SU-DHL-6 (cell line): ENCODE data around the gene CIP2A.

Experiments used
- H2AFZ ChIP-seq: fragments of 200-600 bp; sonication (generic); 2 replicates; pipeline ENCODE4 v1.6.1; 2014; ENCODE audit warnings: low read depth, mild to moderate bottlenecking, moderate library complexity, mixed read lengths, antibody characterized with exemption, low read length; ENCODE audit not compliant: severe bottlenecking
- H3F3A ChIP-seq: fragments of 200-600 bp; shearing (Covaris generic); 2 replicates; pipeline ENCODE4 v1.6.0; 2016; ENCODE audit warnings: antibody characterized with exemption, mild to moderate bottlenecking; ENCODE audit not compliant: insufficient read depth
- H3K27ac ChIP-seq: fragments of 200-600 bp; sonication (generic); 2 replicates; pipeline ENCODE4 v1.5.1; 2016; ENCODE audit warnings: low read depth, mild to moderate bottlenecking, low read length, moderate library complexity, mixed read lengths
- H3K27me3 ChIP-seq: fragments of 200-600 bp; sonication (generic), shearing (Covaris generic); 2 replicates; pipeline ENCODE4 v1.6.0; 2014; ENCODE audit warnings: mild to moderate bottlenecking, low read length
- H3K36me3 ChIP-seq: fragments of 200-600 bp; sonication (generic); 2 replicates; pipeline ENCODE4 v1.6.1; 2014; ENCODE audit warnings: mild to moderate bottlenecking, low read length, mixed read lengths
- H3K4me2 ChIP-seq: fragments of 300-600, 200-600 bp; shearing (Covaris generic), sonication (generic); 2 replicates; pipeline ENCODE4 v1.6.0; 2014; ENCODE audit warnings: low read length, low read depth, mild to moderate bottlenecking; ENCODE audit not compliant: poor library complexity, severe bottlenecking
- H3K4me3 ChIP-seq: fragments of 200-600 bp; sonication (generic); 2 replicates; pipeline ENCODE4 v1.5.1; 2014; ENCODE audit warnings: antibody characterized with exemption, low read length, mild to moderate bottlenecking, mixed read lengths; ENCODE audit not compliant: insufficient read depth, poor library complexity, severe bottlenecking
- H3K79me2 ChIP-seq: fragments of 200-600 bp; sonication (generic); 2 replicates; pipeline ENCODE4 v1.6.1; 2014; ENCODE audit warnings: mild to moderate bottlenecking, low read length, moderate library complexity; ENCODE audit not compliant: insufficient read depth
- H3K9ac ChIP-seq: fragments of 200-600 bp; sonication (generic); 2 replicates; pipeline ENCODE4 v1.7.0; 2014; ENCODE audit warnings: mild to moderate bottlenecking, low read length
- H3K9me2 ChIP-seq: fragments of 200-600 bp; sonication (generic); replicated peaks from 2 replicates; pipeline ENCODE4 v1.6.1; 2014; ENCODE audit warnings: low read length; ENCODE audit not compliant: insufficient read depth
- H3K9me3 ChIP-seq: fragments of 200-600 bp; sonication (generic); 2 replicates; pipeline ENCODE4 v1.6.1; 2014; ENCODE audit warnings: low read length, mixed read lengths; ENCODE audit not compliant: insufficient read depth
- H4K20me1 ChIP-seq: fragments of 200-600 bp; sonication (generic); 2 replicates; pipeline ENCODE4 v1.6.1; 2014; ENCODE audit warnings: low read depth, mild to moderate bottlenecking, antibody characterized with exemption, low read length, moderate library complexity, mixed read lengths
- EZH2phosphoT487 ChIP-seq: fragments of 200-600 bp; sonication (generic), shearing (Covaris generic); conservative IDR thresholded peaks from 2 replicates; pipeline ENCODE4 v1.6.1; 2018; ENCODE audit warnings: mild to moderate bottlenecking, antibody characterized with exemption, low read length, moderate library complexity, mixed read lengths
- TF ChIP-seq, protein P1 (sequence below): fragments of 200-600 bp; sonication (generic); IDR thresholded peaks from one replicate; pipeline ENCODE4 v1.5.1; 2017; ENCODE audit warnings: antibody characterized with exemption, mild to moderate bottlenecking, low read length, moderate library complexity; ENCODE audit not compliant: insufficient read depth, poor library complexity, severe bottlenecking

CIP2A gene

DNA sequence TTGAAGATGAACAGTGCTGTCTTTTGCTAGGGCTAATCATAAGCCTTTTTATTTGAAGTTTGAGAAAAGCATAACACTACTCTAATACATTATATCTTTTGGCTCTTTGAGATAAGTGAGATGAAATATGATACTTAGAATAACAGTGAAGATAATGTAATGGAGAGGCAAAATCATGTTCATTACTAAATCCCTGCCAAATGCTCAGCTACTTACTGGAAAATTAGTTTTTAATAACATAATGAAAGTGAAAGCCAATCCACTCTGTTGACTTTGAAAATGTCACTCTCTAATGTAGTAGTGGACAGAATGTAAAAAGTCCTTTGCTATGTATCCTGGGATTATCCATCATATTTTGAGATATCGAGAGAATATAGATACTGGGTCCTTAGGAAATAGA is 43.0 kb downstream of the CIP2A start:
- no peaks in the 10 kb centered on the region for H3K79me2 ChIP-seq
- H3K27me3 ChIP-seq, result no peaks in the 10 kb centered on the region
- H3K4me2 ChIP-seq, result no peak overlapping the region
- H2AFZ ChIP-seq, result no peak overlapping the region
- no peaks in the 10 kb centered on the region for H4K20me1 ChIP-seq
- H3K27ac ChIP-seq, result no peak overlapping the region
- peaks cover 6% of the 10 kb centered on the region; the same call in 1 of the 2 replicates for H3F3A ChIP-seq
- no peaks in the 10 kb centered on the region for H3K9me3 ChIP-seq
- no peak overlapping the region for H3K9ac ChIP-seq
- no peak for TF ChIP-seq EZH2phosphoT487
- TF ChIP-seq, protein P1, sequence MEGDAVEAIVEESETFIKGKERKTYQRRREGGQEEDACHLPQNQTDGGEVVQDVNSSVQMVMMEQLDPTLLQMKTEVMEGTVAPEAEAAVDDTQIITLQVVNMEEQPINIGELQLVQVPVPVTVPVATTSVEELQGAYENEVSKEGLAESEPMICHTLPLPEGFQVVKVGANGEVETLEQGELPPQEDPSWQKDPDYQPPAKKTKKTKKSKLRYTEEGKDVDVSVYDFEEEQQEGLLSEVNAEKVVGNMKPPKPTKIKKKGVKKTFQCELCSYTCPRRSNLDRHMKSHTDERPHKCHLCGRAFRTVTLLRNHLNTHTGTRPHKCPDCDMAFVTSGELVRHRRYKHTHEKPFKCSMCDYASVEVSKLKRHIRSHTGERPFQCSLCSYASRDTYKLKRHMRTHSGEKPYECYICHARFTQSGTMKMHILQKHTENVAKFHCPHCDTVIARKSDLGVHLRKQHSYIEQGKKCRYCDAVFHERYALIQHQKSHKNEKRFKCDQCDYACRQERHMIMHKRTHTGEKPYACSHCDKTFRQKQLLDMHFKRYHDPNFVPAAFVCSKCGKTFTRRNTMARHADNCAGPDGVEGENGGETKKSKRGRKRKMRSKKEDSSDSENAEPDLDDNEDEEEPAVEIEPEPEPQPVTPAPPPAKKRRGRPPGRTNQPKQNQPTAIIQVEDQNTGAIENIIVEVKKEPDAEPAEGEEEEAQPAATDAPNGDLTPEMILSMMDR, result no peak
- peaks cover 68% of the 10 kb centered on the region for H3K36me3 ChIP-seq
- no peaks in the 10 kb centered on the region for H3K9me2 ChIP-seq
- H3K4me3 ChIP-seq, result no peak overlapping the region

- no peaks in the 10 kb centered on the region for H3K79me2 ChIP-seq
- no peak overlapping the region for H3K4me2 ChIP-seq
- no peaks in the 10 kb centered on the region for H3K9me2 ChIP-seq
- no peak overlapping the region for H2AFZ ChIP-seq
- H3K27ac ChIP-seq, result no peak overlapping the region
- H3F3A ChIP-seq, result 0 out of 2 replicates have a peak, but pooled peaks cover 7% of the 10 kb centered on the region
- TF ChIP-seq, protein P1, result no peak
- TF ChIP-seq EZH2phosphoT487, result no peak
- H3K36me3 ChIP-seq, result peaks cover 4% of the 10 kb centered on the region; the same call in 1 of the 2 replicates
- H3K27me3 ChIP-seq, result no peaks in the 10 kb centered on the region
- no peak overlapping the region for H3K9ac ChIP-seq
- H3K4me3 ChIP-seq, result no peak overlapping the region
- H4K20me1 ChIP-seq, result no peaks in the 10 kb centered on the region
- H3K9me3 ChIP-seq, result no peaks in the 10 kb centered on the region
Measured at GRCh38 chr3:108538083-108538482, 51.2 kb downstream of the CIP2A start.

- no peaks in the 10 kb centered on the region for H3K27me3 ChIP-seq
- H3K9me3 ChIP-seq, result no peaks in the 10 kb centered on the region
- H3K4me2 ChIP-seq, result no peak overlapping the region
- no peak overlapping the region for H3K27ac ChIP-seq
- no peaks in the 10 kb centered on the region for H3F3A ChIP-seq
- no peaks in the 10 kb centered on the region for H3K9me2 ChIP-seq
- no peaks in the 10 kb centered on the region for H4K20me1 ChIP-seq
- no peaks in the 10 kb centered on the region for H3K36me3 ChIP-seq
- TF ChIP-seq EZH2phosphoT487, result no peak
- TF ChIP-seq, protein P1, result no peak
- no peaks in the 10 kb centered on the region for H3K79me2 ChIP-seq
- H2AFZ ChIP-seq, result no peak overlapping the region
- no peak overlapping the region for H3K4me3 ChIP-seq
- H3K9ac ChIP-seq, result no peak overlapping the region
Measured at GRCh38 chr3:108528459-108529252, 60.6 kb downstream of the CIP2A start.
